Transverse colon (tissue), 4 donors: ENCODE results near the gene LST1.
A peak's percentile ranks its signal among the peaks of the same experiment; 100 is the strongest.

Source experiments
- CTCF ChIP-seq, 5 experiments: fragments of 200-600 bp in 3 of 5; fragments of 450-650 bp in 2 of 5; sonication (generic) in 3 of 5; IDR thresholded peaks; 1 replicate in 2 of 5; 2 replicates in 3 of 5; pipeline ENCODE4 v1.5.1; 2016 to 2017; ENCODE audit warnings: antibody characterized with exemption in 5 of 5, inconsistent platforms in 3 of 5, mild to moderate bottlenecking in 2 of 5, moderate library complexity in 1 of 5
- POLR2A ChIP-seq: fragments of 450-650 bp; IDR thresholded peaks from one replicate; pipeline ENCODE4 v1.6.1; 2016; ENCODE audit warnings: antibody characterized with exemption, mild to moderate bottlenecking, moderate library complexity
- POLR2AphosphoS5 ChIP-seq, 3 donors: sonication (generic); formaldehyde crosslinking; IDR thresholded peaks; one replicate each; pipeline ENCODE4 v1.6.1; 2016; ENCODE audit warnings: antibody characterized with exemption in 3 of 3

GRCh38 chr6:31632279-31632946 lies 46.3 kb downstream of the LST1 start:
- TF ChIP-seq POLR2A (no peak), CTCF (IDR thresholded peaks at IDR 0.05) (no peak), POLR2AphosphoS5 (IDR thresholded peaks at IDR 0.05) (peak in 1 of 3 donors; percentile 3)
